ENCODE results near the gene ACCSL. TPM values are rescaled to one million over a fixed set of nuclear protein-coding genes. Genes with fewer than 3 reads are reported as not detected.

ACCSL gene
- total RNA-seq, 1 donor from 2014 or later, result not detected

- intact Hi-C loops (cut with DNase I), result no loop called here
These were observed 40.6 kb downstream of the ACCSL start for GRCh38 chr11:44088377-44088776.

GRCh38 chr11:44088871-44089270, 41.1 kb downstream of the ACCSL start:
- intact Hi-C loops (cut with DNase I), result no loop called here

More at GRCh38 chr11:44088377-44088776, 40.6 kb downstream of the ACCSL start:
- DNase-seq (ENCODE audit: low spot score), result no peak

GRCh38 chr11:44090539-44090938, 42.8 kb downstream of the ACCSL start:
- DNase-seq (ENCODE audit: low spot score), result no peak
- intact Hi-C loops (cut with DNase I), result no loop called here

More at GRCh38 chr11:44088871-44089270, 41.1 kb downstream of the ACCSL start:
- no peak for DNase-seq (ENCODE audit: low spot score)

- intact Hi-C loops (cut with DNase I), result loop anchor here (1.0 kb wide), 1 partner anchor 444 kb away; no protein-coding TSS in a partner anchor
- DNase-seq (ENCODE audit: low spot score), result peak; percentile 86
These were observed 46.6 kb downstream of the ACCSL start for GRCh38 chr11:44094260-44094868.

GRCh38 chr11:44095506-44096359, 48.0 kb downstream of the ACCSL start, which contains the start of gene EXT2:
EXT2 (plus strand) TSS chr11:44095678; CDS start chr11:44107713, 12,035 bp downstream.
- intact Hi-C loops (cut with DNase I), result no loop called here
- DNase-seq (ENCODE audit: low spot score), result peak; percentile 97

- DNase-seq (ENCODE audit: low spot score), result no peak
- intact Hi-C loops (cut with DNase I), result no loop called here
These were observed 48.8 kb downstream of the ACCSL start for GRCh38 chr11:44096360-44097185.

- DNase-seq (ENCODE audit: low spot score), result no peak
- intact Hi-C loops (cut with DNase I), result no loop called here
These were observed 50.0 kb downstream of the ACCSL start for GRCh38 chr11:44097821-44098220.

GRCh38 chr11:44101098-44101497, 53.3 kb downstream of the ACCSL start:
- intact Hi-C loops (cut with DNase I), result no loop called here
- DNase-seq (ENCODE audit: low spot score), result no peak

GRCh38 chr11:44104481-44105294, 56.9 kb downstream of the ACCSL start:
- intact Hi-C loops (cut with DNase I), result no loop called here
- DNase-seq (ENCODE audit: low spot score), result no peak

- DNase-seq (ENCODE audit: low spot score), result no peak
- intact Hi-C loops (cut with DNase I), result no loop called here
These were observed 60.5 kb downstream of the ACCSL start for GRCh38 chr11:44108260-44108659.

Other genes with a start within 250 kb of the ACCSL start
- gene ALKBH3, start 167.2 kb upstream of the ACCSL start, total RNA-seq, result 17.2 TPM
- gene C11orf96, start 105.3 kb upstream of the ACCSL start, total RNA-seq, result 42.0 TPM
- gene ACCS, start 18.3 kb downstream of the ACCSL start, total RNA-seq, result 12.0 TPM
- 32.8 TPM for gene EXT2, start 47.7 kb downstream of the ACCSL start, total RNA-seq